B cell (primary cell): ENCODE measurements around the gene PMPCA. TPM values are rescaled to one million over a fixed set of nuclear protein-coding genes. Genes with fewer than 3 reads are reported as not detected.

Source experiments
- ATAC-seq: fragments of 200-7000 bp; cut with Tn5 transposase; one replicate; pipeline ENCODE4 v1.10.0; 2021; ENCODE audit warnings: low read depth, mild to moderate bottlenecking, moderate number of reproducible peaks, moderate library complexity
- CTCF ChIA-PET: fragments of 350-600 bp; sonication (Branson Sonifier 250); formaldehyde crosslinking; loops from one replicate; lab custom pipeline; 2021; ENCODE audit warnings: antibody characterized with exemption, inconsistent platforms; lab: Charles Lee
- POLR2A ChIA-PET: fragments of 350-600 bp; sonication (Branson Sonifier 250); formaldehyde crosslinking; loops from one replicate; lab custom pipeline; 2021; ENCODE audit warnings: antibody characterized with exemption; lab: Charles Lee
- DNase-seq: peaks from one replicate; pipeline ENCODE4 v3.0.0; 2013
- H2AFZ ChIP-seq: 2 replicates; pipeline ENCODE4 v1.6.1; 2012; ENCODE audit warnings: mild to moderate bottlenecking, low read depth, low read length; ENCODE audit not compliant: insufficient read depth, poor library complexity, severe bottlenecking
- H3K27ac ChIP-seq, 2 donors: 1 replicate in 1 of 2; 2 replicates in 1 of 2; pipeline ENCODE4 v1.5.1; 2012 to 2013; ENCODE audit warnings: low read length in 2 of 2, mild to moderate bottlenecking in 2 of 2, moderate library complexity in 1 of 2
- H3K27me3 ChIP-seq, 4 experiments: fragments of 200-600 bp in 1 of 4; sonication (generic) in 1 of 4; replicated peaks in 1 of 4; 1 replicate in 2 of 4; 2 replicates in 2 of 4; pipeline versions ENCODE4 v1.6.1 to v1.7.0; 2013 to 2016; ENCODE audit warnings: low read length in 3 of 4, mild to moderate bottlenecking in 2 of 4, mixed read lengths in 1 of 4, moderate library complexity in 1 of 4; ENCODE audit not compliant: insufficient read depth in 4 of 4, control insufficient read depth in 3 of 4; ENCODE audit errors: control extremely low read depth in 1 of 4
- H3K36me3 ChIP-seq, 2 experiments: replicated peaks in 1 of 2; 1 replicate in 1 of 2; 2 replicates in 1 of 2; pipeline versions ENCODE4 v1.6.1 to v1.7.1; 2013; ENCODE audit warnings: low read length in 1 of 2; ENCODE audit not compliant: insufficient read depth in 2 of 2, control insufficient read depth in 1 of 2; ENCODE audit errors: control extremely low read depth in 1 of 2, extremely low read depth in 1 of 2
- H3K4me1 ChIP-seq, 2 donors: fragments of 200-600 bp in 1 of 2; sonication (generic) in 1 of 2; 1 replicate in 1 of 2; 2 replicates in 1 of 2; pipeline versions ENCODE4 v1.5.1 to v1.6.1; 2013 to 2017; ENCODE audit warnings: low read length in 2 of 2; ENCODE audit not compliant: control insufficient read depth in 2 of 2, insufficient read depth in 2 of 2
- H3K4me2 ChIP-seq: replicated peaks from 2 replicates; pipeline ENCODE3; 2012; ENCODE audit warnings: mild to moderate bottlenecking, low read depth, low read length; ENCODE audit not compliant: poor library complexity, severe bottlenecking
- H3K4me3 ChIP-seq, 5 experiments: fragments of 200-600 bp in 1 of 5; sonication (generic) in 1 of 5; 1 replicate in 3 of 5; 2 replicates in 2 of 5; pipeline versions ENCODE4 v1.5.1 to v1.7.0; 2011 to 2016; ENCODE audit warnings: low read length in 4 of 5, mild to moderate bottlenecking in 4 of 5, low read depth in 2 of 5, control low read depth in 1 of 5, moderate library complexity in 1 of 5; ENCODE audit not compliant: insufficient read depth in 1 of 5; ENCODE audit errors: control extremely low read depth in 1 of 5, extremely low read depth in 1 of 5
- H3K79me2 ChIP-seq: fragments of 200-600 bp; sonication (generic); one replicate; pipeline ENCODE4 v1.6.0; 2016; ENCODE audit warnings: low read length; ENCODE audit not compliant: control insufficient read depth, insufficient read depth
- H3K9ac ChIP-seq: fragments of 200-600 bp; sonication (generic); 2 replicates; pipeline ENCODE4 v1.6.1; 2017; ENCODE audit warnings: mild to moderate bottlenecking, low read length, moderate library complexity
- H3K9me3 ChIP-seq, 3 donors: one replicate each; pipeline versions ENCODE4 v1.6.1 to v1.7.1; 2013; ENCODE audit warnings: low read length in 2 of 3; ENCODE audit not compliant: control insufficient read depth in 2 of 3, insufficient read depth in 1 of 3; ENCODE audit errors: control extremely low read depth in 1 of 3
- H4K20me1 ChIP-seq: 2 replicates; pipeline ENCODE4 v1.6.0; 2012; ENCODE audit warnings: mild to moderate bottlenecking, low read length; ENCODE audit not compliant: insufficient read depth, control insufficient read depth, poor library complexity, severe bottlenecking
- H3K27ac Mint-ChIP-seq: one replicate; pipeline ENCODE4 v1.8.0; 2021; ENCODE audit warnings: mixed read lengths
- H3K27me3 Mint-ChIP-seq: one replicate; pipeline ENCODE4 v1.8.0; 2021; ENCODE audit warnings: mixed read lengths
- H3K4me1 Mint-ChIP-seq: one replicate; pipeline ENCODE4 v1.8.0; 2021; ENCODE audit warnings: mixed read lengths
- H3K4me3 Mint-ChIP-seq: one replicate; pipeline ENCODE4 v1.8.0; 2021; ENCODE audit warnings: mixed read lengths
- H3K9me3 Mint-ChIP-seq: one replicate; pipeline ENCODE4 v1.8.0; 2022; ENCODE audit warnings: mixed read lengths; ENCODE audit not compliant: insufficient read depth
- EZH2 ChIP-seq: IDR thresholded peaks from 2 replicates; pipeline ENCODE4 v1.6.1; 2012; ENCODE audit warnings: borderline replicate concordance, low read depth, mild to moderate bottlenecking, moderate library complexity, low read length; ENCODE audit not compliant: insufficient read depth, poor library complexity, severe bottlenecking
- WGBS: methylation state at CpG from one replicate; pipeline ENCODE4 v1.1.5; 2013; ENCODE audit warnings: missing lambda C conversion rate; ENCODE audit not compliant: insufficient coverage; 5-methylcytosine and 5-hydroxymethylcytosine counted together
- intact Hi-C: fragments of 100-400 bp; cut with micrococcal nuclease; formaldehyde crosslinking; loops from one replicate; pipeline ENCODE4 v1.10.0; 2022
- polyA plus RNA-seq: library from polyadenylated mRNA; depleted of rRNA; stranded (reverse); fragments of >200 nt; gene quantifications from 2 replicates; pipeline ENCODE4 v1.2.3, GENCODE V29; 2012
- total RNA-seq, 2 donors: library from RNA; stranded (reverse); fragments of 120-200 nt in 1 of 2; gene quantifications; 1 replicate in 1 of 2; 2 replicates in 1 of 2; pipeline versions ENCODE4 v1.2.3 to v1.2.4, GENCODE V29; 2013 to 2022
- TF ChIP-seq, protein P1 (sequence below): fragments of 200-600 bp; IDR thresholded peaks from one replicate; pipeline ENCODE4 v1.8.0; 2022; ENCODE audit warnings: antibody characterized with exemption, mild to moderate bottlenecking

PMPCA gene
- total and polyA plus RNA-seq, 2 donors (not counting 1 experiment from before 2014, with no cell fraction given), result 64.4 to 72.2 TPM

DNA sequence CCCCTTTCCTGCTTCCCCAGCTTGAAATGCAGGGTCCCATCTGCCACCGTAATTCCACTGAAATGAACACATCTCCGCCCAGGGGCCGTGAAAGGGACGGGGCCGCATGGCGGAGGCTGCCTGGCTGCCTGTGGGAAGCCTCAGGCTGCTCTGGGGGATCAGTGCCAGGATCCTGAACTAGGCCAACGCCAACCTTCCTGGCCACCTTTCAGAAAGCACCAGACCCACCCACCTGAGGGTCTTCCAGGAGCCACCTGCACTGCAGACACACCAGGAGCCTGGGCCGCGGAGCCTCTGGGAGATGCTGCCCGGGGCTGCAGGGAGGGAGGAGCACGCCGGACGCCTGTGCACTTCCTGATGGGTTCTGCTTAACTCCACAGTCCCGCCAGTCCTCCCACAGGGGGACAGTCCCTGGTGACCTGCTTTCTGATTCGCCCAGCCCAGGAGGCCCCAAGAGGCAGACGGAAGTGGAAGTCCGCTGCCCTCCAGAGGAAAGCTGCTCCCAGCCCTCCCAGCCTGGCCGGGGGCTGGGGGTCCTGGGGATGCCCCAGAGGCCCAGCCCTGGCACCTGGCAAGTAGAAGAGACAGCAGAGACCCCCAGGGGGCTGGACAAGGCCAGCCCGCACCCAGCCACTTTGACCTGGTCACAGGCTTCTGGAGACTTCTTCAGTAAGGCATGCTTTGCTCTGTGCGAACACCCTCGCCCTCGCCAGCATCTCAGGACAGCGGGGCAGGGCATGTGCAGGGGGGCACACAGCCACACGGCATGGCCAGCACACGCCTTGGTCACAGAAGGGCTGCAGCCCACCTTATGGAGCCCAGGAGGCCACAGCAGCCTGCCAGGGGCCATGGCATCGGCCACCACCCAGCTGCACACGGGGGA, 36.9 kb upstream of the PMPCA start, which contains the start of gene CARD9:
Gene CARD9, minus strand, starts transcription at position 370 of the 883 bp plus-strand sequence. CDS start 1,591 bp downstream, outside the sequence.
- H3K27me3 ChIP-seq, result peaks cover 0 to 6% (median 0%) of the 10 kb centered on the region in 4 experiments
- peak within 1 kb of the TSS; percentile 63 for H3K4me2 ChIP-seq
- peaks cover 8% of the 10 kb centered on the region for H3K4me1 Mint-ChIP-seq
- intact Hi-C loops, result no loop called here
- DNase-seq (no peak), ATAC-seq (no peak)
- no peaks in the 10 kb centered on the region for H3K9me3 Mint-ChIP-seq
- H3K4me1 ChIP-seq, result peaks cover 14 to 17% of the 10 kb centered on the region in 2 donors
- H4K20me1 ChIP-seq, result no peaks in the 10 kb centered on the region
- H3K9me3 ChIP-seq, result no peaks in the 10 kb centered on the region
- no peak within 1 kb of the TSS for H3K9ac ChIP-seq
- H2AFZ ChIP-seq, result peak within 1 kb of the TSS; percentile 28
- H3K4me3 ChIP-seq, result no peak within 1 kb of the TSS
- WGBS, result 49% methylated on average over 27 of the region's 27 CpGs
- no peak within 1 kb of the TSS for H3K27ac ChIP-seq
- ChIA-PET CTCF (no interaction called here), POLR2A (no interaction called here)
- H3K4me3 Mint-ChIP-seq, result no peak within 1 kb of the TSS
- TF ChIP-seq EZH2, result no peak
- TF ChIP-seq, protein P1, sequence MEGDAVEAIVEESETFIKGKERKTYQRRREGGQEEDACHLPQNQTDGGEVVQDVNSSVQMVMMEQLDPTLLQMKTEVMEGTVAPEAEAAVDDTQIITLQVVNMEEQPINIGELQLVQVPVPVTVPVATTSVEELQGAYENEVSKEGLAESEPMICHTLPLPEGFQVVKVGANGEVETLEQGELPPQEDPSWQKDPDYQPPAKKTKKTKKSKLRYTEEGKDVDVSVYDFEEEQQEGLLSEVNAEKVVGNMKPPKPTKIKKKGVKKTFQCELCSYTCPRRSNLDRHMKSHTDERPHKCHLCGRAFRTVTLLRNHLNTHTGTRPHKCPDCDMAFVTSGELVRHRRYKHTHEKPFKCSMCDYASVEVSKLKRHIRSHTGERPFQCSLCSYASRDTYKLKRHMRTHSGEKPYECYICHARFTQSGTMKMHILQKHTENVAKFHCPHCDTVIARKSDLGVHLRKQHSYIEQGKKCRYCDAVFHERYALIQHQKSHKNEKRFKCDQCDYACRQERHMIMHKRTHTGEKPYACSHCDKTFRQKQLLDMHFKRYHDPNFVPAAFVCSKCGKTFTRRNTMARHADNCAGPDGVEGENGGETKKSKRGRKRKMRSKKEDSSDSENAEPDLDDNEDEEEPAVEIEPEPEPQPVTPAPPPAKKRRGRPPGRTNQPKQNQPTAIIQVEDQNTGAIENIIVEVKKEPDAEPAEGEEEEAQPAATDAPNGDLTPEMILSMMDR, result no peak
- H3K27me3 Mint-ChIP-seq, result no peaks in the 10 kb centered on the region
- no peaks in the 10 kb centered on the region for H3K79me2 ChIP-seq
- no peaks in the 10 kb centered on the region for H3K36me3 ChIP-seq
- H3K27ac Mint-ChIP-seq, result no peak within 1 kb of the TSS

DNA sequence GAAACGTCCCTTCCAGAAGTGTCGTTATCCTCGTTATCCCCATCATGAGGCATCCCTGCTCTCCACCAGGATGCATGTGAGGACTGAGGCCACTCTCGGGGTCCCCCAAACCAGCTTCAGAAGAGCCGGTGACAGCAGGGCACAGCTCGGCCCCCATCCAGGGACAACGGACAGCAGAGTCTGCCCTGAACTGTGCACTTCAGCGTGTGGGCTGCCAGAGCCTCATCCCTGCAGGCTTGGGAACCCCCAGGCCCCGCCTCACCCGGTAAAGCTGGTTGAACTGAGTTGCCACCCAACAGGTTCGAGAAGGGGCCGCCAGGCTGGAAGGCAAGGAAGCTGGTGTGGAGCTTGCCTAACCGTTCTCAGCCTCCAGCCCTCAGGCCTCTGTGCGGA, 36.3 kb upstream of the PMPCA start:
- Histone ChIP-seq H3K27me3 (peaks cover 0 to 6% (median 0%) of the 10 kb centered on the region in 4 experiments), H4K20me1 (no peaks in the 10 kb centered on the region), H3K79me2 (no peaks in the 10 kb centered on the region), H3K27ac (no peak overlapping the region), H3K9me3 (no peaks in the 10 kb centered on the region), H3K9ac (no peak overlapping the region), H3K4me3 (no peak overlapping the region), H3K36me3 (no peaks in the 10 kb centered on the region), H3K4me2 (no peak overlapping the region), H3K4me1 (peaks cover 14 to 17% of the 10 kb centered on the region in 2 donors), H2AFZ (no peak overlapping the region)
- DNase-seq (no peak), ATAC-seq (no peak)
- Mint-ChIP-seq H3K4me3 (no peak overlapping the region), H3K4me1 (peaks cover 8% of the 10 kb centered on the region), H3K27ac (no peak overlapping the region), H3K9me3 (no peaks in the 10 kb centered on the region), H3K27me3 (no peaks in the 10 kb centered on the region)
- ChIA-PET CTCF (no interaction called here), POLR2A (no interaction called here)
- TF ChIP-seq EZH2, result no peak
- TF ChIP-seq, protein P1, result no peak
- intact Hi-C loops, result no loop called here
- WGBS, result 90% methylated on average over 14 of the region's 14 CpGs
